ENCODE results near the gene KIAA1671.

DNA sequence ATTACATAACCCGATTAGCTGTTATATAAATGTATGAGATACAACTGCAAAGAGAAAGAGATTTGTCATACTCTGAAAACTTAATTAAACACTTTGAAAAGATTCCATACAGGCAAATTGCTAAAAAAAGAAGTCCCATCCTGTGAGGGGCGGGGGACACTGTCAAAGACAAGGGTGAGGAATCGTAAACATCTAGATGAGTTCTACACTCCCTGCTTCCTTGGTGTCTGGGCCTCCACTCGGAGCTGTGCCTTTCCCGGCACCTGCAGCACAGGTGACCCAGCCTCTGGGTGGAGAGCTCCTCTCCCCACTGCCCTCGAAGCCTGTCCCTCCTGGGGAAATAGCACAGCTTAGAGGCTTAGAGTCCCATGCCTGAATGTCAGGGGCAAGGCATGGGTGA lies 177.9 kb downstream of the KIAA1671 start:
- TF ChIP-seq YY1 (IDR thresholded peaks at IDR 0.05; ENCODE audit: insufficient read depth, insufficient read length) = no peak
- no peak for TF ChIP-seq ZNF274 (IDR thresholded peaks at IDR 0.05; ENCODE audit: low read depth, low read length)
